ENCODE measurements around the gene BABAM1. TPM values are rescaled to one million over a fixed set of nuclear protein-coding genes. Genes with fewer than 3 reads are reported as not detected.

Gene BABAM1
- total and polyA plus RNA-seq, 9 of the 15 experiments (the other 6 are each of a cell fraction or from before 2014, with no cell fraction given): 14.7 to 160 (median 113) TPM

DNA sequence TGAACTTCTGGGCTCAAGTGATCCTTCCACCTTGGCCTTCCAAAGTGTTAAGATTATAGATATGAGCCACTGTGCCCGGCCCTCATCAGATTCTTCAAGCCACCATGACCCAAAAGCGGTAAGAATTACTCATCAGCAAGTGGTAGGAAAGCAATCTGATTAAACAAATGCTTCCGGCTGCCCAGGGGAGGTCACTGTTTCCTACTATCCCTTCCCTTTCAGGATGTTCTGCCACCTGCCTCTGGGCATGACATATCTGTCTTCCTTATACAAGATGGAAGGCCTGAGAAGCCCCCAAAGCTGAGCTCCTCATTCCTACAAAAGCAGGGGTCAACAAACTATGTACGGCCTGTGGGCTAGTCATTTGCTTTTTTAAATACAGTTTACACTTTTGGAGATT lies 29.0 kb downstream of the BABAM1 start:
- Histone ChIP-seq H3K27ac (ENCODE audit: extremely low read depth, low read depth, low read length) (no peak overlapping the region), H2AFZ (ENCODE audit: low read depth, low read length) (no peak overlapping the region), H3K4me2 (ENCODE audit: insufficient read depth, low read length) (no peak overlapping the region), H3K27me3 (ENCODE audit: control insufficient read depth in 2 of 2, insufficient read depth in 2 of 2, low read length in 2 of 2) (no peaks in the 10 kb centered on the region), H3K36me3 (ENCODE audit: control insufficient read depth, insufficient read depth, low read length) (peaks cover 24% of the 10 kb centered on the region), H3K79me2 (ENCODE audit: control insufficient read depth, insufficient read depth, low read length) (peaks cover 12% of the 10 kb centered on the region), H3K9ac (ENCODE audit: insufficient read depth in 1 of 2, low read depth in 2 of 2, low read length in 2 of 2) (no peak overlapping the region), H3K9me3 (replicated peaks; ENCODE audit: control insufficient read depth, insufficient read depth, low read depth, low read length) (peaks cover 3% of the 10 kb centered on the region), H3K4me3 (no peak overlapping the region), H3K4me1 (replicated peaks in 1 of 2; ENCODE audit: control insufficient read depth in 2 of 2, insufficient read depth in 2 of 2, low read length in 2 of 2) (peaks cover 12 to 40% of the 10 kb centered on the region in 2 experiments; a peak in 4 of 5 replicates), H3K9me1 (ENCODE audit: control insufficient read depth, insufficient read depth, low read length) (peaks cover 7% of the 10 kb centered on the region), H4K20me1 (replicated peaks; ENCODE audit: control insufficient read depth, insufficient read depth, low read length) (no peaks in the 10 kb centered on the region)
- DNase-seq (ENCODE audit: extremely low read depth in 1 of 4, low spot score in 3 of 4): no peak
- POLR2A ChIA-PET: interaction anchor here (1.4 kb wide), 1 partner anchor 13 kb away, joined by 6 read pairs; the partner anchor contains the start of gene DDA1
- ATAC-seq: no peak
- CTCF ChIA-PET (ENCODE audit: low intra/inter-chr PET ratio): no interaction called here
- TF ChIP-seq, protein P1, sequence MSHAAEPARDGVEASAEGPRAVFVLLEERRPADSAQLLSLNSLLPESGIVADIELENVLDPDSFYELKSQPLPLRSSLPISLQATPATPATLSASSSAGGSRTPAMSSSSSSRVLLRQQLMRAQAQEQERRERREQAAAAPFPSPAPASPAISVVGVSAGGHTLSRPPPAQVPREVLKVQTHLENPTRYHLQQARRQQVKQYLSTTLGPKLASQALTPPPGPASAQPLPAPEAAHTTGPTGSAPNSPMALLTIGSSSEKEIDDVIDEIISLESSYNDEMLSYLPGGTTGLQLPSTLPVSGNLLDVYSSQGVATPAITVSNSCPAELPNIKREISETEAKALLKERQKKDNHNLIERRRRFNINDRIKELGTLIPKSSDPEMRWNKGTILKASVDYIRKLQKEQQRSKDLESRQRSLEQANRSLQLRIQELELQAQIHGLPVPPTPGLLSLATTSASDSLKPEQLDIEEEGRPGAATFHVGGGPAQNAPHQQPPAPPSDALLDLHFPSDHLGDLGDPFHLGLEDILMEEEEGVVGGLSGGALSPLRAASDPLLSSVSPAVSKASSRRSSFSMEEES (CRISPR knock-in tag; IDR thresholded peaks at IDR 0.05): no peak
- TF ChIP-seq MTF1 (CRISPR knock-in tag; IDR thresholded peaks at IDR 0.05; ENCODE audit: borderline replicate concordance) (no peak), NR2C1 (IDR thresholded peaks at IDR 0.05) (peak; percentile 27; the same call in 1 of the 2 replicates), NR2C1 (tag; IDR thresholded peaks at IDR 0.05) (peak; percentile 76), DPF2 (IDR thresholded peaks at IDR 0.05) (peak; percentile 37; the same call in 1 of the 2 replicates), ZNF431 (CRISPR knock-in tag; IDR thresholded peaks at IDR 0.05) (no peak), JUND (IDR thresholded peaks at IDR 0.05; ENCODE audit: borderline replicate concordance, low read depth, low read length) (peak; percentile 63; the same call in 1 of the 2 replicates), JUND (tag; IDR thresholded peaks at IDR 0.05; ENCODE audit: borderline replicate concordance, low read depth, low read length) (no peak), ETV1 (tag; conservative IDR thresholded peaks at IDR 0.05; ENCODE audit: low read depth) (0 out of 2 replicates have a peak, but pooled peaks have one; percentile 18), ZNF764 (CRISPR knock-in tag; IDR thresholded peaks at IDR 0.05; ENCODE audit: low read depth) (0 out of 2 replicates have a peak, but pooled peaks have one; percentile 48), GABPA (tag; conservative IDR thresholded peaks at IDR 0.05; ENCODE audit: low read depth) (peak; percentile 68), ZNF134 (CRISPR knock-in tag; conservative IDR thresholded peaks at IDR 0.05) (0 out of 2 replicates have a peak, but pooled peaks have one; percentile 7), SRSF9 (IDR thresholded peaks at IDR 0.05; ENCODE audit: borderline replicate concordance, low read depth, low read length) (no peak), FOSL1 (tag; conservative IDR thresholded peaks at IDR 0.05) (peak; percentile 89), NR2C2 (CRISPR knock-in tag; IDR thresholded peaks at IDR 0.05) (no peak), NR2C2 (tag; IDR thresholded peaks at IDR 0.05) (peak; percentile 80)
- TF ChIP-seq, protein P2, sequence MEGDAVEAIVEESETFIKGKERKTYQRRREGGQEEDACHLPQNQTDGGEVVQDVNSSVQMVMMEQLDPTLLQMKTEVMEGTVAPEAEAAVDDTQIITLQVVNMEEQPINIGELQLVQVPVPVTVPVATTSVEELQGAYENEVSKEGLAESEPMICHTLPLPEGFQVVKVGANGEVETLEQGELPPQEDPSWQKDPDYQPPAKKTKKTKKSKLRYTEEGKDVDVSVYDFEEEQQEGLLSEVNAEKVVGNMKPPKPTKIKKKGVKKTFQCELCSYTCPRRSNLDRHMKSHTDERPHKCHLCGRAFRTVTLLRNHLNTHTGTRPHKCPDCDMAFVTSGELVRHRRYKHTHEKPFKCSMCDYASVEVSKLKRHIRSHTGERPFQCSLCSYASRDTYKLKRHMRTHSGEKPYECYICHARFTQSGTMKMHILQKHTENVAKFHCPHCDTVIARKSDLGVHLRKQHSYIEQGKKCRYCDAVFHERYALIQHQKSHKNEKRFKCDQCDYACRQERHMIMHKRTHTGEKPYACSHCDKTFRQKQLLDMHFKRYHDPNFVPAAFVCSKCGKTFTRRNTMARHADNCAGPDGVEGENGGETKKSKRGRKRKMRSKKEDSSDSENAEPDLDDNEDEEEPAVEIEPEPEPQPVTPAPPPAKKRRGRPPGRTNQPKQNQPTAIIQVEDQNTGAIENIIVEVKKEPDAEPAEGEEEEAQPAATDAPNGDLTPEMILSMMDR (IDR thresholded peaks at IDR 0.05 in 2 of 3, conservative IDR thresholded peaks at IDR 0.05 in 1 of 3; ENCODE audit: insufficient read depth in 2 of 3, low read depth in 1 of 3, low read length in 3 of 3): peak in 2 of 3 experiments; percentile 22 to 40; a peak in 3 of 6 replicates
- TF ChIP-seq, protein P3, sequence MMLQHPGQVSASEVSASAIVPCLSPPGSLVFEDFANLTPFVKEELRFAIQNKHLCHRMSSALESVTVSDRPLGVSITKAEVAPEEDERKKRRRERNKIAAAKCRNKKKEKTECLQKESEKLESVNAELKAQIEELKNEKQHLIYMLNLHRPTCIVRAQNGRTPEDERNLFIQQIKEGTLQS (IDR thresholded peaks at IDR 0.05): peak; percentile 57; the same call in 1 of the 2 replicates
- TF ChIP-seq, protein P3 (CRISPR knock-in tag; conservative IDR thresholded peaks at IDR 0.05): no peak
- WGBS (ENCODE audit: insufficient coverage, low coverage, missing lambda C conversion rate): 25% methylated on average over 4 of the region's 4 CpGs
- no peak for FAIRE-seq
- in situ Hi-C loops (cut with MboI): no loop called here
- intact Hi-C loops (cut with micrococcal nuclease): no loop called here
- no TSS peak for BruUV-seq (replicated peaks)

Data from K562 (cell line).